Spleen (tissue), 7 donors: Measurements from ENCODE around the gene CREB3.

ENCODE experiments used
- POLR2A ChIP-seq, 3 donors: fragments of 450-650 bp; IDR thresholded peaks; one replicate each; pipeline ENCODE4 v1.5.1; 2017; ENCODE audit warnings: antibody characterized with exemption in 3 of 3, mild to moderate bottlenecking in 1 of 3
- TF ChIP-seq, protein P1 (sequence below), 11 experiments: fragments of 200-600 bp in 7 of 11; fragments of 450-650 bp in 4 of 11; sonication (generic) in 4 of 11; IDR thresholded peaks in 8 of 11; conservative IDR thresholded peaks in 3 of 11; 1 replicate in 7 of 11; 2 replicates in 4 of 11; pipeline versions ENCODE4 v1.4.0 to v1.8.0; 2016 to 2021; ENCODE audit warnings: antibody characterized with exemption in 11 of 11, inconsistent platforms in 4 of 11, mild to moderate bottlenecking in 1 of 11
- donor health status: DM: no; HTN: no; CAD: no; lungs with moderate emphysema.
- donor health status: DM: no; HTN: no; CAD: no.
- donor health status: DM: no; HTN: no; CAD: no.

DNA sequence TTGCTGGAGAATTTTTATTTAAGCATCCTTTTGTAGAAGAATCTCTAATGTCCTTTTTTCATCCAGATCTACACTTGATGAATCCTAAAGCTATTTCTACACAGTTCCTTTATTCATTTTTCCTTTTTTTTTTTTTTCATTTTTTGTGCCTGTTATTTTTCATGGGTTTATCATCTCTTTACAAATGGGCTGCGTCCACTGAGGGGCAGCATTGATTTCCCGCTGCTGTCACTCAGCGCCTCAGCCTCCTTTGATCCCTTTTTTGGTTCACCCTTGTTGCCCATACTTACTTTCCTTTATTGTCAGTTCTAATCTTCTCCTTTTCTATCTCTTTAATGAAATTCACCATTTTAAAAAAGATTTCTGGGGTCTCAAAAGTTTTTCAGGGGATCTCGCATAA is 27.3 kb downstream of the CREB3 start:
- no peak for TF ChIP-seq POLR2A (IDR thresholded peaks at IDR 0.05)
- TF ChIP-seq, protein P1, sequence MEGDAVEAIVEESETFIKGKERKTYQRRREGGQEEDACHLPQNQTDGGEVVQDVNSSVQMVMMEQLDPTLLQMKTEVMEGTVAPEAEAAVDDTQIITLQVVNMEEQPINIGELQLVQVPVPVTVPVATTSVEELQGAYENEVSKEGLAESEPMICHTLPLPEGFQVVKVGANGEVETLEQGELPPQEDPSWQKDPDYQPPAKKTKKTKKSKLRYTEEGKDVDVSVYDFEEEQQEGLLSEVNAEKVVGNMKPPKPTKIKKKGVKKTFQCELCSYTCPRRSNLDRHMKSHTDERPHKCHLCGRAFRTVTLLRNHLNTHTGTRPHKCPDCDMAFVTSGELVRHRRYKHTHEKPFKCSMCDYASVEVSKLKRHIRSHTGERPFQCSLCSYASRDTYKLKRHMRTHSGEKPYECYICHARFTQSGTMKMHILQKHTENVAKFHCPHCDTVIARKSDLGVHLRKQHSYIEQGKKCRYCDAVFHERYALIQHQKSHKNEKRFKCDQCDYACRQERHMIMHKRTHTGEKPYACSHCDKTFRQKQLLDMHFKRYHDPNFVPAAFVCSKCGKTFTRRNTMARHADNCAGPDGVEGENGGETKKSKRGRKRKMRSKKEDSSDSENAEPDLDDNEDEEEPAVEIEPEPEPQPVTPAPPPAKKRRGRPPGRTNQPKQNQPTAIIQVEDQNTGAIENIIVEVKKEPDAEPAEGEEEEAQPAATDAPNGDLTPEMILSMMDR (IDR thresholded peaks at IDR 0.05 in 8 of 11, conservative IDR thresholded peaks at IDR 0.05 in 3 of 11) = no peak
